ENCODE measurements around the gene FBXL22. TPM values are rescaled to one million over a fixed set of nuclear protein-coding genes. Genes with fewer than 3 reads are reported as not detected.
A peak's percentile ranks its signal among the peaks of the same experiment; 100 is the strongest.

The FBXL22 gene
- total and polyA plus RNA-seq, 2 of the 4 experiments (the other 2 are of a cell fraction): 0.36 to 1.3 TPM

GRCh38 chr15:63630036-63630751 lies 33.0 kb downstream of the FBXL22 start:
- peaks cover 11% of the 10 kb centered on the region for H3K4me1 ChIP-seq (ENCODE audit: control insufficient read depth, insufficient read depth, low read length)
- CTCF ChIA-PET: interaction anchor here (1.1 kb wide), 1 partner anchor 14 kb away, joined by 3 read pairs; no protein-coding TSS in a partner anchor
- no peak overlapping the region; the same call in 1 of the 2 replicates for H3K4me2 ChIP-seq (ENCODE audit: low read depth, low read length)
- no peak overlapping the region for H2BK120ac ChIP-seq (ENCODE audit: low read depth, low read length)
- no peak overlapping the region; the same call in 1 of the 2 replicates for H2BK20ac ChIP-seq (ENCODE audit: low read depth, low read length)
- no peak overlapping the region for H3K4ac ChIP-seq (ENCODE audit: low read depth, low read length)
- POLR2A ChIA-PET (ENCODE audit: unreplicated experiment): no interaction called here
- intact Hi-C loops (cut with micrococcal nuclease) (loop anchor here (5.0 kb wide), 1 partner anchor 37 kb away; no protein-coding TSS in a partner anchor), in situ Hi-C loops (cut with MboI; ENCODE audit: low sequenced_read_pairs) (loop anchor here (25.0 kb wide), 1 partner anchor 432 kb away; no protein-coding TSS in a partner anchor), dilution Hi-C loops (cut with HindIII; ENCODE audit: low sequenced_read_pairs, unreplicated experiment) (no loop called here)
- peaks cover 13% of the 10 kb centered on the region for H3K9me1 ChIP-seq (ENCODE audit: insufficient read depth, low read length)
- H2AK5ac ChIP-seq (ENCODE audit: low read depth, low read length): no peak overlapping the region
- no CpG with 5 or more reads among the region's 7 CpGs for WGBS, 2 experiments (ENCODE audit: extremely low coverage in 2 of 2, insufficient read length in 1 of 2)
- no peak overlapping the region for H3K56ac ChIP-seq (ENCODE audit: extremely low read depth, insufficient read depth, low read length)
- DNase-seq: no peak
- TF ChIP-seq CHD1 (IDR thresholded peaks at IDR 0.05; ENCODE audit: low read depth, low read length) (no peak), MAZ (IDR thresholded peaks at IDR 0.05; ENCODE audit: borderline replicate concordance, low read depth, low read length) (no peak)
- no peak overlapping the region for H3K4me3 ChIP-seq (ENCODE audit: insufficient read depth, low read depth, low read length)
- no peaks in the 10 kb centered on the region for H3K9me3 ChIP-seq (ENCODE audit: control insufficient read depth, insufficient read depth, low read length)
- no peak overlapping the region for H4K8ac ChIP-seq (ENCODE audit: low read depth in 2 of 2, low read length in 2 of 2)
- no peak overlapping the region for H3K18ac ChIP-seq (ENCODE audit: low read depth, low read length)
- no peak overlapping the region for H2BK15ac ChIP-seq (ENCODE audit: low read depth, low read length)
- H4K20me1 ChIP-seq (ENCODE audit: insufficient read depth, low read length): no peaks in the 10 kb centered on the region
- BruUV-seq (replicated peaks): no TSS peak
- H4K5ac ChIP-seq (ENCODE audit: low read depth, low read length): no peak overlapping the region
- no peak overlapping the region for H2AFZ ChIP-seq (replicated peaks; ENCODE audit: low read length, poor library complexity)
- peaks cover 24% of the 10 kb centered on the region for H3K36me3 ChIP-seq (ENCODE audit: control insufficient read depth, insufficient read depth, low read length)
- no peak overlapping the region for H2AK9ac ChIP-seq (replicated peaks; ENCODE audit: low read depth, low read length, poor library complexity)
- no peak for ATAC-seq (ENCODE audit: low read depth)
- H3K9ac ChIP-seq (ENCODE audit: low read depth, low read length): no peak overlapping the region
- H3K23ac ChIP-seq (ENCODE audit: low read depth, low read length): no peak overlapping the region
- H3K14ac ChIP-seq (replicated peaks; ENCODE audit: low read depth, low read length): peak overlapping the region; percentile 74; the same call in 1 of the 2 replicates
- peaks cover 0 to 7% of the 10 kb centered on the region in 2 experiments; a peak in 1 of 4 replicates for H3K79me1 ChIP-seq (ENCODE audit: low read depth in 1 of 2, low read length in 2 of 2)
- no peak overlapping the region for H2BK5ac ChIP-seq (ENCODE audit: low read depth, low read length, poor library complexity, severe bottlenecking)
- no peak overlapping the region for H3K27ac ChIP-seq (ENCODE audit: insufficient read depth, low read length)
- no peak overlapping the region for H4K91ac ChIP-seq (ENCODE audit: insufficient read depth, low read depth, low read length)
- H3K27me3 ChIP-seq (ENCODE audit: control insufficient read depth, insufficient read depth, low read length): no peaks in the 10 kb centered on the region

Data from IMR-90 (cell line).